Esophagus muscularis mucosa (tissue), 4 donors: ENCODE data around the gene SLC22A5.

Experiments used
- CTCF ChIP-seq, 3 experiments: fragments of 200-600 bp in 2 of 3; fragments of 450-650 bp in 1 of 3; sonication (generic) in 2 of 3; IDR thresholded peaks; one replicate each; pipeline ENCODE4 v1.5.1; 2017 to 2019; ENCODE audit warnings: antibody characterized with exemption in 3 of 3, mild to moderate bottlenecking in 2 of 3, moderate library complexity in 1 of 3
- EP300 ChIP-seq: sonication (generic); formaldehyde crosslinking; IDR thresholded peaks from one replicate; pipeline ENCODE4 v1.6.1; 2017; ENCODE audit warnings: antibody characterized with exemption
- POLR2A ChIP-seq: fragments of 450-650 bp; IDR thresholded peaks from one replicate; pipeline ENCODE4 v1.6.1; 2017; ENCODE audit warnings: antibody characterized with exemption, moderate library complexity, mild to moderate bottlenecking, low read depth
- POLR2AphosphoS5 ChIP-seq, 2 donors: sonication (generic); formaldehyde crosslinking; IDR thresholded peaks; one replicate each; pipeline ENCODE4 v1.6.1; 2017; ENCODE audit warnings: antibody characterized with exemption in 2 of 2

GRCh38 chr5:132385326-132386105 lies 16.0 kb downstream of the SLC22A5 start:
- TF ChIP-seq POLR2A = no peak
- peak; percentile 68 to 81 (median 71) for TF ChIP-seq CTCF (IDR thresholded peaks at IDR 0.05)
- TF ChIP-seq EP300 = no peak
- TF ChIP-seq POLR2AphosphoS5 (IDR thresholded peaks at IDR 0.05) = no peak
